ENCODE measurements around the gene TAGLN.

Gene TAGLN

DNA sequence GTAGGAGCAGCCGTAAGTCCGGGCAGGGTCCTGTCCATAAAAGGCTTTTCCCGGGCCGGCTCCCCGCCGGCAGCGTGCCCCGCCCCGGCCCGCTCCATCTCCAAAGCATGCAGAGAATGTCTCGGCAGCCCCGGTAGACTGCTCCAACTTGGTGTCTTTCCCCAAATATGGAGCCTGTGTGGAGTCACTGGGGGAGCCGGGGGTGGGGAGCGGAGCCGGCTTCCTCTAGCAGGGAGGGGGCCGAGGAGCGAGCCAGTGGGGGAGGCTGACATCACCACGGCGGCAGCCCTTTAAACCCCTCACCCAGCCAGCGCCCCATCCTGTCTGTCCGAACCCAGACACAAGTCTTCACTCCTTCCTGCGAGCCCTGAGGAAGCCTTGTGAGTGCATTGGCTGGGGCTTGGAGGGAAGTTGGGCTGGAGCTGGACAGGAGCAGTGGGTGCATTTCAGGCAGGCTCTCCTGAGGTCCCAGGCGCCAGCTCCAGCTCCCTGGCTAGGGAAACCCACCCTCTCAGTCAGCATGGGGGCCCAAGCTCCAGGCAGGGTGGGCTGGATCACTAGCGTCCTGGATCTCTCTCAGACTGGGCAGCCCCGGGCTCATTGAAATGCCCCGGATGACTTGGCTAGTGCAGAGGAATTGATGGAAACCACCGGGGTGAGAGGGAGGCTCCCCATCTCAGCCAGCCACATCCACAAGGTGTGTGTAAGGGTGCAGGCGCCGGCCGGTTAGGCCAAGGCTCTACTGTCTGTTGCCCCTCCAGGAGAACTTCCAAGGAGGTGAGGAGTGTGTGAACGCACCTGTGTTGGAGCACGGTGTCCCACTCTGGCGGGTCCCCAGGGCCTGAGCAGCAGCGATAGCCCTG is at the start of gene TAGLN:
Gene TAGLN, plus strand, starts transcription at position 318 of the 863 bp plus-strand sequence. CDS start 3,644 bp downstream, outside the sequence.
- DNase-seq (ENCODE audit: low spot score) = peak; percentile 96

DNA sequence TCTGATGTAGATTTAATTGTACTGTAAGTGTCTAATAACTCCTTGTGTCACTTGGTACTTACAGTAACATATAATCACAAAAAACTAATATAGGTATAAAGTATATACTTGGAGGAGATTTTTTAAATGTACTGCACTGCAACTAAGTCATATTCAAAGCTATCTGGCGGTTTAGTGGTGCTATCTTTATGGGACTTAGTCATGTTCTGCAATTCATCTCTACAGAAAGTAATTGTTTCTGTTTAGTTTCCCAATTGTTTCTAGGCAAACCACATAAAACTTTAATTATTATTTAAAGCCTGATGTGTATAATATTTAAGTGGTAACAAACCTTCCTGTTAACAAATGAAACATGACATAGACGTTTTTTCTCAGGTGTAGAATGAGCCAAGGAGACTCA is 47.1 kb upstream of the TAGLN start:
- no peak for DNase-seq (ENCODE audit: low spot score)

DNA sequence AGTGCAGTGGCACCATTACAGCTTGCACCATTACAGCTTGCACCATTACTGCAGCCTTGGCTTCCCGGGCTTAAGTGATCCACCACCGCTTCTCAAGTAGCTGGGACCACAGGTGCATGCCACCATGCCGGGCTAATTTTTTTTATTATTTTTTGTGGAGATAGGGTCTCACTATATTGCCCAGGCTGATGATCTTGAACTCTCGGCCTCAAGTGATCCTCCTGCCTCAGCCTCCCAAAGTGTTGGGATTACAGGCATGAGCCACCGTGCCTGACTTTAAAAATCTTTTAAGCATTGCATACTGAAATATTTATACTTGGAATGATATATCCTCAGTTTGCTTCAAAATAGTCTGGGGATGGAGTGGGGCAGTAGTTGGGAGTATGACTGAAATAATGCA is 44.7 kb upstream of the TAGLN start:
- no peak for DNase-seq (ENCODE audit: low spot score)

DNA sequence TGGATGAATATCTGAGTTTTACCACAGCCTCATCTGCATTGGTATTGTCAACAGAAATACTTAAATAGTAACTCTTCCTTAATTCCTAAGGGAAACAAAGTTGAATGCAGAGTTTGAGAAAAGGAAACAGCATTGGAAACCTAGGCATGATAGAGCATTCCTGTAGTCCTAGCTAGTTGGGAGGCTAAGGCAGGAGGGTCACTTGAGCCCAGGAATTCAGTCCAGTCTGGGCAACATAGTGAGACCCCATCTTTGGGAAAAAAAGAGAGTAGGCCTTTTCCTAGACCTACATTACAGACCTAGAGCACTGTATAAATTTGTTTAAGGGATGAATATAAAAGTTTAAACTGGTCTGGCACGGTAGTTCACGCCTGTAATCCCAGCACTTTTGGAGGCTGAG is 41.7 kb upstream of the TAGLN start:
- no peak for DNase-seq (ENCODE audit: low spot score)

DNA sequence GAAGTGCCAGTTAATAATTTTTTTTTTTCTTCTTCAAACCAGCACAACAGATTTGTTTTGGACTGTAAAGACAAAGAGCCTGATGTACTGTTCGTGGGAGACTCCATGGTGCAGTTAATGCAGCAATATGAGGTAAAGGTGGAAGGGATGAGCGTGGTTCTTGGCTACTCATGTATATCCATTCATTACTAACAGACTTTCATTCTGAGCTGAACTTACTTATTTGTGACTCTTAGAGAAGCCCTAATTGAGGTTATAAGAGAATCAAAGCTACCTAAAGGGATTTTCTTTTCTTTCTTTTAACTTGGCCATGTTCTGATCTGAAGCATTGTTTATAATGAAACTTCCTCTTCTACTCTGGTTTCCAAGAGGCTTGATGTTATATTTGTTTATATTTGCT is 39.3 kb upstream of the TAGLN start:
- DNase-seq (ENCODE audit: low spot score) = no peak

DNA sequence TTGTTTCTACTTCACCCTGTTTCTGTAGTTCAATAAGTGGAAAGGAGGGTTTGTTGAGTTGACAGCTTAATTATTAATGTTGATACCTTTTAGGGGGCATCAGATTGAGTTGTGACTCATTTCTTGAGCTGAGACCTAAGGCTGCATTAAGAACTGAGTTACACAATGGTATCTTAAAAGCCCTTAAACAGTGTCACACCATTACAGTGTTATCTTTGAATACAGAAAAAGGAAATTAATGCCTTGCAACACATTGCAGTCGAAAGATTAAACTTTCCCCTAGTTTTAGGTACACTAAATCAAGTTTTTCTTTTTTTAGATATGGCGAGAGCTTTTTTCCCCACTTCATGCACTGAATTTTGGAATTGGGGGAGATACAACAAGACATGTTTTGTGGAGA is 38.3 kb upstream of the TAGLN start:
- DNase-seq (ENCODE audit: low spot score) = no peak

DNA sequence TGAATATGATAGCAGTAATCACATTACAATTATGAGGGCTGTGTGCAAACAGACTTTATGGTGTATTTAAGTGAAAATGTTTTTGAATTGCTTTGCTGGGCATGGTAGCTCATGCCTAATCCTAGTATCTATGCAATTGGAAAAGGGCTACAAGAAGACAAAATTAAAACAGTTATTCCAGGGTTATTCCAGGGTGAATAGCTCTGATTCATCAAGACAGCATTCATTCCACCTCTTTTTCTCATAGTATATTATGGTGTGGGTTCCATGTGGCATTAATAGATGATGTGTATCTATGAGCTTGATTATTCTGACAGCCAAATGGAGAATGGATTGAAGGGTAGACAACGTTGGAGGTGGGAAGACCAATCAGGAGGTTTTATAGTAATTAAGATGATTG is 32.7 kb upstream of the TAGLN start:
- DNase-seq (ENCODE audit: low spot score) = no peak

DNA sequence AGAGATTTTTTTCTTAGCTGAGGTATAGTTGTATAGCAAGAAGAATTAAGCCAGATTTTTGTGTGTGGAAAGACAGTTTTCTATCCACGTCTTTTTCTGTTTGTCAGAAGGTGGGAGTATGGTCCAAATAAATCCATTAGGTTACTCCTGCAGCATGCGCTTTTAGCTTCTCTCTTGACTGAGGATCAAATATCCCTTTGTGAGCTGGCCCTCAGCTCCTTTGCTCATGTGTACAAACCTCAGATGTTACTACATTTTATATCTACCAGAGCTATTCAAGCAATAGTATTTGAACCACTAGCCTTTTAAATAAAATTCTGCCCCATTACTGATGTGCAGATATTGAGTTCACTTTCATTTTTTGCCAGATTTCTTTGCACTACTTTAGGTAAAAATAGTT is 29.4 kb upstream of the TAGLN start:
- no peak for DNase-seq (ENCODE audit: low spot score)

DNA sequence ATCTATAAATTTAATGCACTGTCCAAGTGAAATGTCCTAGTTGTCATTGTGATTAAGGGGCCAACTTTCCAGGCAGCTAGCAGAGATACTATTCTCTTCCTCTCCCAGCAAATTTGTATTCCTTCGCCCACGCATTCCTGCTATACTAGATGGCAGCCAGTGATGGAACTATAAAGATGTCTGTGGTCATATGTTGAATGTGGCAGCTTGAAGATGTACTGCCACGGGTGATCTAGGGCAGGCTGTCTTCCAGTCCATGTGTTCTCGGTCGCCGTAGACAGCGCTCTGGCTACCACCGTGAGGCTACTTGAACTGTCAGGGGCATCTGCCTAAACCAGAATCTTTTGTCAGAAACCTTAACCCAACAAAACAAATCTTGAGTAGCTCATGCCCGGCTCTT is 29.0 kb upstream of the TAGLN start:
- no peak for DNase-seq (ENCODE audit: low spot score)

DNA sequence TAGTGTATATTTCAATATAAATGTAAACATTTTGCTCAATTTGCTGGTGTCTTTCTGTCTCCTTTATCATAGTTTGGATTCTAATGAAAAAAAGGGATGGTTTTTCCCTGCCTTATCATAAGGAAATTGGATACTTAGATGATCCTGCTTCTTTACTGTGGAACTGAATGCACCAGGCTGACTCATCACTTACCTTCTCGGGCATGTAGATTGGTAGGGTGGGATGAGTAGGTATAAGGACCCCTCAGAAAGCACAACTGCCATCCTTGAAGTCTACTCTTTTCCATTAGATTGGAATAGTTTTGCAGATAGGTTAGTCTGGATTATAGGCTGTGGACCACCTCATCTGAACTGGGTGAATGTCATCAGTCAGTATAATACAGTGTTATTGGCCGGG is 28.2 kb upstream of the TAGLN start:
- DNase-seq (ENCODE audit: low spot score) = no peak

DNA sequence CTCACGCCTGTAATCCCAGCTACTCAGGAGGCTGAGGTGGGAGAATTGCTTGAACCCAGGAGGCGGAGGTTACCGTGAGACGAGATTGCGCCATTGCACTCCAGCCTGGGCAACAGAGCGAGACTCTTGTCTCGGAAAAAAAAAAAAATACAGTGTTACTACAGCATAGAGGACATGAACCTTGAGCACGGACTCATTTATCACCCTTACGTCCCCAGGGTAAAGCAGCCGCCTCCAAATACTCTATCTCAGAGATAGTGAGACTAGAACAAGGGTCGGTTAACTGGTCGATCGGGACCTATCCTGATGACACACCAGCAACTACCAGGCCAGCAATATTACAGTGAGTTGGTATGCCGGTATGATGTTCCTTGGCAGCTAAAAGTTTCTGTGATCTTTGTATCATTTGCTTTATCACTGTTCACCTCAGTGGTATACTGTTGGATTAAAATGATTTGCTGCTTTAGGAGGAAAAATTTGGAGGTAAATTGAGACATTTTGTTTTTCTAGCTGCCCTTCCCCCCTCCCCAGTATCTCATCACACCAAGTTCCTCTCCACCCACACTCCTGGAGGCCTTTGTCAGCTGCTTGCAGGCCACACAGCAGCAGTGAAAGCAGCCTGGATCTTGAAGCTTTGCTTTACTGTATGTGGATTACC is 27.6 kb upstream of the TAGLN start:
- DNase-seq (ENCODE audit: low spot score) = no peak

DNA sequence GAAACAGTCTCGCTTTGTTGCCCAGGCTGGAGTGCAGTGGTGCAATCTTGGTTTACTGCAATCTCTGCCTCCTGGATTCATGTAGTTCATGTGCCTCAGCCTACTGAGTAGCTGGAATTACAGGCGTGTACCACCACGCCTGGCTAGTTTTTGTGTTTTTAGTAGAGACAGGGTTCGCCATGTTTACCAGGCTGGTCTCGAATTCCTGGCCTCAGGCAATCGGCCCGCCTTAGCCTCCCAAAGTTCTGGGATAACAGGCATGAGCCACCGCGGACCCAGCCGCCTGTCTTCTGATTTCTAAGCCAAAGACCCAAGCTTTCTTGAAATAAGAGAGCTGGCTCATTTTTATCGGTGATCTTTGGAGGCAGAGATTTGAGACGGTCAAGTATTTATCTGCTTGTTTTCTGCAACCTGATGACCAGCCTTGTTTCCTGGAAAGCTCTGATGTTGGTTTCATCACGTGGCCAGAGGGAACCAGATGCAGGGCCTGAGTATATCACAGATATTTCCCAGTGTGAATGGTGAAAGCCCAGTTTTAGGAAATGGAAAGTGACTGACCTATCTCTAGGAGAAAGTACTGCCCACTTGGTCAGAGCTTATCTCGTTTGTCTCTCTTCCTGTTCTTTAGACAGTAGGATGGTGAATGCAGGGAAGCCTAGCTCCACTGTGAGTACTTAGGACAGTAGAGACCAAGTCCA is 26.3 kb upstream of the TAGLN start:
- DNase-seq (ENCODE audit: low spot score) = no peak

DNA sequence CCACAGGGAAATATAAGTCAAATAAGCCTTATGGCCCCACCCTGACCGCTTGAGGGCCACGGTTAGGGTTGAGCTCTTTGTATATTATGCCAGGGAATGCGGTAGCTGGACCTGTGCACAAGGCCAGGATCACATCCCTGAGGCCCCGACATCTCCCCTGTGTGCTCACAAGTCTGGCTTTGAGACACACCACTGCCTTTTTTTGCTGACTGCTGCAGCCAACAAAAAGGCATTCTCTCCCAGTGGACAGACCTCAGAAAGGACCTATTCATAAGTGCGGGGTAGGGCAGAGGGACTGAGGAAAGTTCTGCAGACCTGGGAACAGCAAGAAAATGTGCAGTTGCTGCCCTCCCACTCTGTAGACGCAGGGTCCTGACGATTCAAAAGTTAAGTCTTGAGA is 24.1 kb upstream of the TAGLN start:
- no peak for DNase-seq (ENCODE audit: low spot score)

DNA sequence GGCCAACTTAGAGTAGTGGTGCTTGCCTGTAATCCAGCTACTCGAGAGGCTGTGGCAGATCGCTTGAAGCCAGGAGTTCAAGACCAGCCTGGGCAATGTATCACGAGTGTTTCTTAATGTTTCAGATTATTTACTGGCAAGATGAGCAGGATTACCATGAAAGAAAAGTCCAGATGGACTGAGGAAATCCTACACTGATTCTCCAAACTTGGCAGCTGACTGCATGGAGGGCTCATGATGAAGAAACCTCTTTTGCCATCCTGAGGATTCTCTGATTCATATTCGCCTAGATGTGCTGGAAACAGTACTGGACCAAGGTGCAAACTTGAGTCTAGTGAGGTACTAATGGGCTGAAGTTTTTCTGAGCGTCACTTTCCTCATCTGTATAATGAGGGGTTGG is 23.4 kb upstream of the TAGLN start:
- no peak for DNase-seq (ENCODE audit: low spot score)

DNA sequence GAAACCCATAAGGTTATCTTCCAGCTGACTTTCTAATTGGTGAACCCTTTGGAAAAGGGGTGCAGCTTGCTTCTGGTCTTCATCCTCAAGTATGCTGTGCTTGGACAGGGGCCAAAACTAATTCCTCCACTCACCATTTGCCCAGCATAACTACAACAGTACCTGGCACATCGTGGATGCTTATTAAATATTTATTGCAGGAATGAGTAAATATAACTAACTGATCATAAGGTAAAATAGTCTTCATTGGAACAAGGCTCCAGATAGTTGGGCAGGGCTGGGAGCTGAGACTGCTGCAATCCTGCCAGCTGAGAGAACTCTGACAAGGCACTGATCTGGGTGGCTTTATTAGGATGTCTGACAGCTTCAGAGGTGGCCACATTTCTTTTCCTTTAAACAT is 23.0 kb upstream of the TAGLN start:
- no peak for DNase-seq (ENCODE audit: low spot score)

DNA sequence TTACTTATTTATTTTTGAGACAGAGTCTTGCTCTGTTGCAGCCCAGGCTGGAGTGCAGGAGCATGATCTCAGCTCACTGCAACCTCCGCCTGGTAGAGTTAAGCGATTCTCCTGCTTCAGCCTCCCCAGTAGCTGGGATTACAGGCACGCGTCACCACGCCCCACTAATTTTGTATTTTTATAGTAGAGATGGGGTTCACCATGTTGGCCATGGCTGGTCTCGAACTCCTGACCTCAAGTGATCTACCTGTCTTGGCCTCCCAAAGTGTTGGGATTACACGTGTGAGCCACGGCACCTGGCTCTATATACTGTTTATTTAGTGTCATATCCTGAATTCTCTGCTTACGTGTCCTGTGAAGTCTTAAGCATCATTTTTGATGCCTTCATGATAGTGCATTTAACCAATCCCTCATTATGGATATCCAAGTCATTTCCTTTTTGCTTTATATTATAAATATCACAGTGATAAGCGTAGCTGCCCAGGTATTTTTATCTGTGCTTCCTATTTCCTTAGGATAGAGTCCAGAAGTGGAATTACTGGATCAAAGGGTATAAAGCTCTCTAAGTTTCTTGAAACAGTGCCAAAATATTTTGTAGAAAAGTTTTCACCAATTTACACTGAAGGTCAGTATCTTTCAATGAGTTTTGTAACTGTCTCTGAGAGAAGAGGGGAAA is 21.5 kb upstream of the TAGLN start:
- DNase-seq (ENCODE audit: low spot score) = no peak

DNA sequence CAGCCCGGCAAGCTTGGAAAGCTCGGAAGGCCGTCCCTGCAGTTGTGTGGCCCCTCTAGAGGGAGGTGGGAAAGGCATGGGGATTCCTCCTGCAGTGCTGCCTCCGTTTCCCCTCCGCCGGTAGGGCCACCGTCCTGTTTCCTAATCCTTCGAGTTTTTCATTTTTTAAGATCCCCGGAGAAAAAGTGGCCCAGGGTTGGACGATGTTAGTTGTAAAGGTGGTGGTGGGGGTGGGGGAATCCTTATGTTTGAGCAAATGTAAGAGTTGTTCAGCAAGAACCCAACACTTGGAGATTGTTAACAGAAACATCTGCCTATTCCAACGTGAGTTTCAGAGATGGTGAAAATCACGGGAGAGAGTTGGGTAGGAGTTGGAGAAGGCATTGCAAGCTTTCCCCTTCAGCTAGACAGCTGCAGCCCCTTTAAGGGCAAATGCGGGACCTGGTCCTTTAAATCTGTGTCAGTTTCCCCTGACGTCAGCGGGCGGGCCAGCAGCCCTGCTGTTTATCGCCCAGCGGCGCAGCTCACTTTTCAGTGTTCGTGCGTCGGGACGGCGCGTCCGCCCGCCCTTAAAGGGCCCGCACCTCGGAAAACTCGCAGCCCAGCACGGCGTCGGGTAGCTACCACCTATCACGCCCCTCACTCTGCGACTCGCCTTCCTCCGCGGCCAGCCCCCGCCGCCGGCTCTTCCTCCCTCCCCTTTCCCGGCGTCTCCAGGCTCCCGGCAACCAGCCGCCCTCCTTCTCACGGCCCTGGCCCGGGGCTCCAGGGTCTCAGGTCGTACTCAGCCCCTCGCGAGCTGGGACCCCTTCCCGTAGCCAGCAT is 20.7 kb upstream of the TAGLN start, which contains the start of gene SIDT2:
Gene SIDT2, plus strand, starts transcription at position 534 of the 825 bp plus-strand sequence. CDS start 521 bp downstream, outside the sequence.
- peak; percentile 94 for DNase-seq (ENCODE audit: low spot score)

DNA sequence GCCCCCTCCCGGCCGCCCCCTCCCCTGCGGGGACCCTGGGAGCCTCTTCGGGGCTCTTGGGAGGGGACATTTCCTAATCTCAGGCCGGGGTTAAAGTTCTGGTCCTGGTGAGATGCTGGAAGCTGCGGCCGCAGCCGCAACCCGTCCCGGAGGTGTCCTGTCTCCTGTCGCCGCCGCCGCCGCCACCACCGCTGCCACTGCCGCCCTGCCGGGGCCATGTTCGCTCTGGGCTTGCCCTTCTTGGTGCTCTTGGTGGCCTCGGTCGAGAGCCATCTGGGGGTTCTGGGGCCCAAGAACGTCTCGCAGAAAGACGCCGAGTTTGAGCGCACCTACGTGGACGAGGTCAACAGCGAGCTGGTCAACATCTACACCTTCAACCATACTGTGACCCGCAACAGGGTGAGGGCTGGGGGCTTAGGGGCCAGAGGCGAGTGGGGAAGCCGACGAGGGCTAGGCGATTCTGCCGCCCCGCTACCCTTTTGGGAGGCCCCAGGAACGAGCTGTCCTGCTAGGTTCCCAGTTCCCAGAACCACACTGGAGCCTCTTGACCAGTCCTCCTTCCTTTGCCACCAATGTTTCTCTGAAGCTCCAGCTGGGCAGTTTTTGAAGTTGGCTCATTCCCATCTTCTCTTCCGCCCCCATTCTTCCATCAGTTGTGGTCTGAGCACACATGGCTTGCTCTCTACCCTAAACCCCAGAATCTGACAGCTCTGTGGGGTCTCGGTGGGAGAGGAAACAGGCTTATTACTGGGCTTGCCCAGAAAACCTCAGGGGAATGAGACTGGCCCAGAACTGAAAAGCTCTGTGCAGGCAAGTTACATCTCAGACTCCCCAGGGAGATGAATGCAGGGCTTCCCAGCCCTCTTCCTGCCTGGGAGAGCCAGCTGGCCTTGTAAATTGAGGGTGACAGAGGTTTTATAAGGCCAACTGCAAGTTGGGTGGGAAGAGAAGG is 19.8 kb upstream of the TAGLN start:
- peak; percentile 52 for DNase-seq (ENCODE audit: low spot score)

DNA sequence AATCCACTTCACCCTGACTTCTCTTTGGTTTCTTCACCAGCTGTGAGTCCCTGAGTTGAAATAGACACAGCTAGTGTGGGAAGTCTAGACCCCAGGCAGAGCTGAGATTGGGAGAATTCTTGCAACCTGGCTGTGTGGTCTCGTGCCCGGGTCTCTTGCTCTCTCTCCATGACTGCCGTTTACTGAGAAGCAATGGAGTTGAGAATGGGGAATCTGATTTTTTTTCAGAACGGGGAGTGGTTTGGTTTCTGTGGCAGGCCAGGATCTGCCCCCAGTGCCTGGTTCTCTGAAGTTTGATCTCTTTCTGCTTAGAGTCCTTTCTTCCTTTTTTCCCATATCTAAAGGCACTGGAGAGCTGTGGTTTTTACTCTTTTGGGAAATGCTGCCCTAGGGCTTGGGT is 19.1 kb upstream of the TAGLN start:
- DNase-seq (ENCODE audit: low spot score) = peak; percentile 33
